Kidney (tissue), 14 donors: Measurements from ENCODE around the gene CMTM5. TPM values are rescaled to one million over a fixed set of nuclear protein-coding genes. Genes with fewer than 3 reads are reported as not detected.
A peak's percentile ranks its signal among the peaks of the same experiment; 100 is the strongest.

Source experiments
- DNase-seq, 5 donors: peaks; one replicate each; pipeline ENCODE4 v3.0.0-alpha.2; 2013 to 2020
- FAIRE-seq: peaks from 2 replicates; lab custom pipeline; 2012; peaks lifted over from hg19 to GRCh38; lab: Jason Lieb, UNC
- H3K27ac ChIP-seq, 2 donors: one replicate each; pipeline ENCODE4 v1.7.0; 2013; ENCODE audit warnings: low read depth in 2 of 2, low read length in 2 of 2, inconsistent platforms in 1 of 2
- H3K27me3 ChIP-seq: one replicate; pipeline ENCODE4 v1.7.1; 2013; ENCODE audit warnings: low read length, inconsistent platforms; ENCODE audit not compliant: control insufficient read depth, insufficient read depth
- H3K36me3 ChIP-seq, 3 donors: one replicate each; pipeline versions ENCODE4 v1.7.0 to v1.7.1; 2013; ENCODE audit warnings: low read length in 3 of 3, control low read depth in 1 of 3, inconsistent platforms in 1 of 3; ENCODE audit not compliant: insufficient read depth in 3 of 3, control insufficient read depth in 2 of 3
- H3K4me1 ChIP-seq, 3 donors: one replicate each; pipeline versions ENCODE4 v1.7.0 to v1.7.1; 2013; ENCODE audit warnings: low read length in 3 of 3, inconsistent platforms in 1 of 3, low read depth in 1 of 3; ENCODE audit not compliant: control insufficient read depth in 2 of 3, insufficient read depth in 2 of 3
- H3K4me3 ChIP-seq, 3 donors: one replicate each; pipeline versions ENCODE4 v1.7.0 to v1.8.1; 2013; ENCODE audit warnings: low read length in 3 of 3, control low read depth in 1 of 3, inconsistent platforms in 1 of 3
- H3K9ac ChIP-seq, 3 donors: one replicate each; pipeline versions ENCODE4 v1.7.0 to v1.7.1; 2013; ENCODE audit warnings: low read length in 3 of 3, control low read depth in 1 of 3, inconsistent platforms in 1 of 3
- H3K9me3 ChIP-seq, 3 donors: one replicate each; pipeline versions ENCODE4 v1.7.0 to v1.7.1; 2013; ENCODE audit warnings: low read length in 3 of 3, control low read depth in 1 of 3, inconsistent platforms in 1 of 3; ENCODE audit not compliant: control insufficient read depth in 2 of 3, insufficient read depth in 1 of 3
- CTCF ChIP-seq: IDR thresholded peaks from 3 replicates; pipeline ENCODE4 v1.5.1; 2012; ENCODE audit warnings: mild to moderate bottlenecking, moderate library complexity, borderline replicate concordance; ENCODE audit not compliant: insufficient read depth; ENCODE audit errors: extremely low read depth
- intact Hi-C: fragments of 100-400 bp; cut with DNase I; formaldehyde crosslinking; loops from one replicate; pipeline ENCODE4 v1.11.1; 2022
- polyA plus RNA-seq: library from polyadenylated mRNA; stranded (reverse); fragments of 350-450 nt; fragmentation: Illumina TruSeq; extraction: RNeasy Lipid Tissue Mini Kit (QIAGEN cat#74804); gene quantifications from one replicate; pipeline ENCODE4 v1.2.3, GENCODE V29; 2014; ENCODE audit warnings: low read depth, low replicate concordance; ENCODE audit not compliant: insufficient read depth
- total RNA-seq: library from RNA; stranded (reverse); fragmentation: NEBNext Ultra II Directional; extraction: Animal tissue kit (Norgen Biotek cat#: 25700); gene quantifications from one replicate; pipeline ENCODE4 v1.2.1, GENCODE V29; 2021
- donor health status: control.
- donor health status: control.
- donor health status: control.
- donor health status: control.
- donor health status: control.
- donor health status: DM: yes; HTN: yes; CAD: no.
- donor health status: Normal renal cell carcinoma (clear cell type).

The CMTM5 gene
- total and polyA plus RNA-seq, 2 donors from 2014 or later, result 0.54 to 1.1 TPM

- peaks cover 0 to 2% (median 0%) of the 10 kb centered on the region in 3 donors for H3K36me3 ChIP-seq
- DNase-seq (peak in 1 of 5 donors; percentile 46), FAIRE-seq (no peak)
- H3K27ac ChIP-seq, result no peak overlapping the region
- H3K4me3 ChIP-seq, result no peak overlapping the region
- intact Hi-C loops, result no loop called here
- H3K9ac ChIP-seq, result no peak overlapping the region
- H3K4me1 ChIP-seq, result peaks cover 0 to 3% (median 1%) of the 10 kb centered on the region in 3 donors
- no peaks in the 10 kb centered on the region for H3K9me3 ChIP-seq
- H3K27me3 ChIP-seq, result no peaks in the 10 kb centered on the region
- TF ChIP-seq CTCF, result no peak
These were observed 17.6 kb upstream of the CMTM5 start for GRCh38 chr14:23359167-23359626.

- intact Hi-C loops, result no loop called here
These were observed 17.0 kb upstream of the CMTM5 start for GRCh38 chr14:23359722-23360447.

GRCh38 chr14:23360496-23360895 lies 16.4 kb upstream of the CMTM5 start:
- Histone ChIP-seq H3K9ac (no peak overlapping the region), H3K4me1 (peaks cover 0 to 5% (median 3%) of the 10 kb centered on the region in 3 donors), H3K4me3 (no peak overlapping the region), H3K27ac (no peak overlapping the region), H3K9me3 (no peaks in the 10 kb centered on the region), H3K27me3 (no peaks in the 10 kb centered on the region), H3K36me3 (peaks cover 0 to 2% (median 0%) of the 10 kb centered on the region in 3 donors)
- intact Hi-C loops, result no loop called here
- peak in 1 of 5 donors; percentile 30 for DNase-seq
- no peak for FAIRE-seq
- TF ChIP-seq CTCF, result no peak

More at GRCh38 chr14:23359722-23360447, 17.0 kb upstream of the CMTM5 start:
- peaks cover 0 to 2% (median 0%) of the 10 kb centered on the region in 3 donors for H3K36me3 ChIP-seq
- H3K4me3 ChIP-seq, result no peak overlapping the region
- no peaks in the 10 kb centered on the region for H3K9me3 ChIP-seq
- no peak for TF ChIP-seq CTCF
- FAIRE-seq (no peak), DNase-seq (no peak)
- no peak overlapping the region for H3K9ac ChIP-seq
- H3K4me1 ChIP-seq, result peaks cover 0 to 5% (median 3%) of the 10 kb centered on the region in 3 donors
- H3K27me3 ChIP-seq, result no peaks in the 10 kb centered on the region
- H3K27ac ChIP-seq, result no peak overlapping the region
